Measurements from ENCODE around the gene ARFGAP3.
A peak's percentile ranks its signal among the peaks of the same experiment; 100 is the strongest.
"Not testable (repeated sequence)": the region's sequence is repeated elsewhere in the genome, so short reads cannot be mapped to it uniquely, and the experiment has no call there.

ARFGAP3 gene

GRCh38 chr22:42760806-42761565, 96.1 kb downstream of the ARFGAP3 start:
- no peak for DNase-seq (ENCODE audit: low read depth)
- no peak for TF ChIP-seq MAX (IDR thresholded peaks at IDR 0.05; ENCODE audit: low read depth, low read length)
- no peak for TF ChIP-seq POLR2A (IDR thresholded peaks at IDR 0.05; ENCODE audit: extremely low read depth, insufficient read length)
- TF ChIP-seq, protein P1, sequence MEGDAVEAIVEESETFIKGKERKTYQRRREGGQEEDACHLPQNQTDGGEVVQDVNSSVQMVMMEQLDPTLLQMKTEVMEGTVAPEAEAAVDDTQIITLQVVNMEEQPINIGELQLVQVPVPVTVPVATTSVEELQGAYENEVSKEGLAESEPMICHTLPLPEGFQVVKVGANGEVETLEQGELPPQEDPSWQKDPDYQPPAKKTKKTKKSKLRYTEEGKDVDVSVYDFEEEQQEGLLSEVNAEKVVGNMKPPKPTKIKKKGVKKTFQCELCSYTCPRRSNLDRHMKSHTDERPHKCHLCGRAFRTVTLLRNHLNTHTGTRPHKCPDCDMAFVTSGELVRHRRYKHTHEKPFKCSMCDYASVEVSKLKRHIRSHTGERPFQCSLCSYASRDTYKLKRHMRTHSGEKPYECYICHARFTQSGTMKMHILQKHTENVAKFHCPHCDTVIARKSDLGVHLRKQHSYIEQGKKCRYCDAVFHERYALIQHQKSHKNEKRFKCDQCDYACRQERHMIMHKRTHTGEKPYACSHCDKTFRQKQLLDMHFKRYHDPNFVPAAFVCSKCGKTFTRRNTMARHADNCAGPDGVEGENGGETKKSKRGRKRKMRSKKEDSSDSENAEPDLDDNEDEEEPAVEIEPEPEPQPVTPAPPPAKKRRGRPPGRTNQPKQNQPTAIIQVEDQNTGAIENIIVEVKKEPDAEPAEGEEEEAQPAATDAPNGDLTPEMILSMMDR (IDR thresholded peaks at IDR 0.05; ENCODE audit: low read depth, low read length) = no peak
- TF ChIP-seq MYC (IDR thresholded peaks at IDR 0.05; ENCODE audit: low read depth, low read length) = no peak

GRCh38 chr22:42758931-42759629, 98.0 kb downstream of the ARFGAP3 start:
- DNase-seq (ENCODE audit: low read depth) = no peak
- TF ChIP-seq, protein P1 (IDR thresholded peaks at IDR 0.05; ENCODE audit: low read depth, low read length) = no peak
- TF ChIP-seq MYC (IDR thresholded peaks at IDR 0.05; ENCODE audit: low read depth, low read length) (no peak), POLR2A (IDR thresholded peaks at IDR 0.05; ENCODE audit: extremely low read depth, insufficient read length) (no peak), MAX (IDR thresholded peaks at IDR 0.05; ENCODE audit: low read depth, low read length) (no peak)
- no peak overlapping the region for H3K4me3 ChIP-seq (ENCODE audit: low read depth, low read length)

More at GRCh38 chr22:42760806-42761565, 96.1 kb downstream of the ARFGAP3 start:
- H3K4me3 ChIP-seq (ENCODE audit: low read depth, low read length) = no peak overlapping the region

DNA sequence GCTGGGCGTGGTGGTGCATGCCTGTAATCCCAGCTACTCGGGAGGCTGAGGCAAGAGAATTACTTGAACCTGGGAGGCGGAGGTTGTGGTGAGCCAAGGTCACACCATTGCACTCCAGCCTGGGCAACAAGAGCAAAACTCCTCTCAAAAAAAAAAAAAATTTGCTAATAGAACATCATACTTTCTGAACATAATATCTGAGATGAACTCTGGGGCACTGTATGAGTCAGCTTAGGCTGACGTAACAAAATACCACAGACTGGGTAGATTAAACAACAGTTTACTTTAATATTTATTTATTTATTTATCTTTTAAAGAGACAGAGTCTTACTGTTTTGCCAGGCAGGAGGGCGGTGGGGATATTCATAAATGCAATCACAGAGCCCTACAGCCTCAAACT, 101.5 kb downstream of the ARFGAP3 start:
- peak; percentile 51 for DNase-seq (ENCODE audit: low read depth)
- not testable (repeated sequence) for H3K4me3 ChIP-seq (ENCODE audit: low read depth, low read length)

DNA sequence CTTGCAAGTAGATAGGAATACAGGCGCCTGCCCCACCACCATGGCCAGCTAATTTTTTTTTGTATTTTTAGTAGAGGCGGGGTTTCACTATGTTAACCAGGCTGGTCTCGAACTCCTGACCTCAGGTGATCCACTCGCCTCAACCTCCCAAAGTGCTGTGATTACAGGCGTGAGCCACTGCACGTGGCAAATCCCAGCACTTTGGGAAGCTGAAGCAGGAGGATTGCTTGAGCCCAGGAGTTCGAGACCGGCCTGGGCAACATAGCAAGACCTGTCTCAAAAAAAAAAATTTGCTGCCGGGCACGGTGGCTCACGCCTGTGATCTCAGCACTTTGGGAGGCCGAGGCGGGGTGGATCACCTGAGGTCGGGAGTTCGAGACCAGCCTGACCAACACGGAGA, 102.0 kb downstream of the ARFGAP3 start:
- DNase-seq (ENCODE audit: low read depth); H3K4me3 ChIP-seq (ENCODE audit: low read depth, low read length): not testable (repeated sequence)

DNA sequence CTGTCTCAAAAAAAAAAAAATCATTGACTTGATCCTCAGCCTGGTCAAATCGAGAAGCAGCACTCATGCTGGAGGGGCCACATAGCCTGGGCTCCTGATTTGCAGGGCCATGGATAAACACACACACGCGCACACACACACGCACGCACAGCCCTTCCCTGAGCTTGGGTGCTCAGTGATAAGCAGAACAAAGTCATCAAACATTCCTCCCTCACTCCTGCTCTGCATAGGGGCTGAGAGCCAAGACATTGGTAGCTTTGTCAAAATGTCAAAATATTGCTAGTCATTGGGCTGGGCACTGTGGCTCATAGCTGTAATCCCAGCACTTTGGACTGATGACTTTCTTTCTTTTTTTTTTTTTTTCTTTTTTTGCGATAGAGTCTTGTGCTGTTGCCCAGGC, 102.4 kb downstream of the ARFGAP3 start:
- TF ChIP-seq, protein P1 (IDR thresholded peaks at IDR 0.05; ENCODE audit: low read depth, low read length) = no peak
- no peak for TF ChIP-seq MYC (IDR thresholded peaks at IDR 0.05; ENCODE audit: low read depth, low read length)
- no peak for TF ChIP-seq POLR2A (IDR thresholded peaks at IDR 0.05; ENCODE audit: extremely low read depth, insufficient read length)
- TF ChIP-seq MAX (IDR thresholded peaks at IDR 0.05; ENCODE audit: low read depth, low read length) = no peak
- H3K4me3 ChIP-seq (ENCODE audit: low read depth, low read length) = no peak overlapping the region
- no peak for DNase-seq (ENCODE audit: low read depth)

- no peak for DNase-seq (ENCODE audit: low read depth)
- no peak overlapping the region for H3K4me3 ChIP-seq (ENCODE audit: low read depth, low read length)
- TF ChIP-seq MAX (IDR thresholded peaks at IDR 0.05; ENCODE audit: low read depth, low read length) = no peak
- TF ChIP-seq, protein P1 (IDR thresholded peaks at IDR 0.05; ENCODE audit: low read depth, low read length) = no peak
- TF ChIP-seq MYC (IDR thresholded peaks at IDR 0.05; ENCODE audit: low read depth, low read length) = no peak
- TF ChIP-seq POLR2A (IDR thresholded peaks at IDR 0.05; ENCODE audit: extremely low read depth, insufficient read length) = no peak
Observed at GRCh38 chr22:42752912-42753311, 104.2 kb downstream of the ARFGAP3 start.

All from NB4 (cell line).